Measurements from ENCODE around the gene RNASEL. TPM values are rescaled to one million over a fixed set of nuclear protein-coding genes. Genes with fewer than 3 reads are reported as not detected.

RNASEL gene
- total and polyA plus RNA-seq, 2 donors (not counting 1 experiment from before 2014, with no cell fraction given) = 6.9 to 18.1 TPM

GRCh38 chr1:182610606-182611194 lies 21.6 kb upstream of the RNASEL start:
- Mint-ChIP-seq H3K4me1 (peaks cover 15% of the 10 kb centered on the region), H3K27ac (no peak overlapping the region), H3K27me3 (peaks cover 8% of the 10 kb centered on the region), H3K9me3 (ENCODE audit: insufficient read depth) (no peaks in the 10 kb centered on the region), H3K4me3 (no peak overlapping the region)
- no peak for TF ChIP-seq EZH2 (IDR thresholded peaks at IDR 0.05; ENCODE audit: borderline replicate concordance, insufficient read depth, low read depth, low read length, poor library complexity, severe bottlenecking)
- no peak overlapping the region for H2AFZ ChIP-seq (ENCODE audit: insufficient read depth, low read depth, low read length, poor library complexity, severe bottlenecking)
- H3K4me1 ChIP-seq (ENCODE audit: control insufficient read depth in 2 of 2, insufficient read depth in 2 of 2, low read length in 2 of 2) = peaks cover 19 to 24% of the 10 kb centered on the region in 2 donors
- intact Hi-C loops (cut with micrococcal nuclease) = no loop called here
- H3K79me2 ChIP-seq (ENCODE audit: control insufficient read depth, insufficient read depth, low read length) = no peaks in the 10 kb centered on the region
- no peaks in the 10 kb centered on the region for H4K20me1 ChIP-seq (ENCODE audit: control insufficient read depth, insufficient read depth, low read length, poor library complexity, severe bottlenecking)
- H3K4me2 ChIP-seq (replicated peaks; ENCODE audit: low read depth, low read length, poor library complexity, severe bottlenecking) = no peak overlapping the region
- H3K36me3 ChIP-seq (replicated peaks in 1 of 2; ENCODE audit: control extremely low read depth in 1 of 2, control insufficient read depth in 1 of 2, extremely low read depth in 1 of 2, insufficient read depth in 2 of 2, low read length in 1 of 2) = no peaks in the 10 kb centered on the region
- POLR2A ChIA-PET = no interaction called here
- H3K27ac ChIP-seq (ENCODE audit: low read length in 2 of 2) = no peak overlapping the region
- no peak overlapping the region for H3K4me3 ChIP-seq (ENCODE audit: control extremely low read depth in 1 of 5, extremely low read depth in 1 of 5, insufficient read depth in 1 of 5, low read depth in 2 of 5, low read length in 4 of 5)
- H3K9ac ChIP-seq (ENCODE audit: low read length) = no peak overlapping the region
- no peak for ATAC-seq (ENCODE audit: low read depth)
- 94% methylated on average over 6 of the region's 6 CpGs for WGBS (ENCODE audit: insufficient coverage)
- peaks cover 2 to 38% (median 11%) of the 10 kb centered on the region in 4 experiments for H3K27me3 ChIP-seq (replicated peaks in 1 of 4; ENCODE audit: control extremely low read depth in 1 of 4, control insufficient read depth in 3 of 4, insufficient read depth in 4 of 4, low read length in 3 of 4)
- DNase-seq = no peak
- no peaks in the 10 kb centered on the region for H3K9me3 ChIP-seq (ENCODE audit: control extremely low read depth in 1 of 3, control insufficient read depth in 2 of 3, insufficient read depth in 1 of 3, low read length in 2 of 3)
- CTCF ChIA-PET = no interaction called here

DNA sequence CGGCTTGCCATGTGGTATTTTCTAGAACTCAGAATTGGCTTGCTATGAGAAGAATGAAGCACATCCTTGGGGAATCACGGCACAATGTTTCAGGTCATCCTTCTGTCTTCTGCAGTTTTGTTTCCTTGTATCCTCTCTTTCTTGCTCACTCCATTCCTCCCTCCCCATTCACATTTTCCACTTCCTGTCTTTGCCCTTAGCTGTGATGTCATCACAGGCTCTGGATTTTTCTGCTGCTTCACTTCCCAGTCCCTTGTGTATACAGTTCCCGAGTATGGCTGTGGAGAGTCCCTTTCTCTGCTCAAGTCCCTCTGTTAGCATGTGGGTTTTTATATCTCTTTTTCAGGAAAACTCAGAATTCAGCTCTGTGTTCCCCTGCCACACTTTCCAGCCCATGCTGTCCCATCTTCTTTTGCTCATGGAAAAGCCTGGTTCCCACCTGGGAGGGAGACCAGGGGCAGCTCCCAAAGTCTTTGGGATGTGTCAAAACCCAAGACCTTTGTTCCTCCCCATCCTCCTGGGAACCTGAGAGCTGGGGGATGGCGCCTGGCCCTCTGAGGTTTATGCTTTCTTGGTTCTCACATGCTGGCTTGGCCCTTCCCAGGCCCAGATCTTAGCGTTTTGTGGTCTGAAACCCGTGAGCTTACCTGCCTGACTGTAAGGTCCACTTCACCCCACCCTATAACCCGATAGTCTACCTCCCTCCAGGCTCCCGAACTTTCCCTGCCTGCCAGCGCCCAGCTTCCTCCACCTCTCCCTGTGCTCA lies 20.0 kb upstream of the RNASEL start:
- no peak overlapping the region for H3K4me3 ChIP-seq (ENCODE audit: control extremely low read depth in 1 of 5, extremely low read depth in 1 of 5, insufficient read depth in 1 of 5, low read depth in 2 of 5, low read length in 4 of 5)
- H3K4me1 Mint-ChIP-seq = peaks cover 6% of the 10 kb centered on the region
- no peaks in the 10 kb centered on the region for H3K9me3 Mint-ChIP-seq (ENCODE audit: insufficient read depth)

More for the DNA sequence above, 20.0 kb upstream of the RNASEL start:
- H3K27ac Mint-ChIP-seq = no peak overlapping the region
- Histone ChIP-seq H3K79me2 (ENCODE audit: control insufficient read depth, insufficient read depth, low read length) (no peaks in the 10 kb centered on the region), H3K36me3 (replicated peaks in 1 of 2; ENCODE audit: control extremely low read depth in 1 of 2, control insufficient read depth in 1 of 2, extremely low read depth in 1 of 2, insufficient read depth in 2 of 2, low read length in 1 of 2) (no peaks in the 10 kb centered on the region), H4K20me1 (ENCODE audit: control insufficient read depth, insufficient read depth, low read length, poor library complexity, severe bottlenecking) (no peaks in the 10 kb centered on the region), H3K27ac (ENCODE audit: low read length in 2 of 2) (no peak overlapping the region), H3K4me1 (ENCODE audit: control insufficient read depth in 2 of 2, insufficient read depth in 2 of 2, low read length in 2 of 2) (peaks cover 15 to 16% of the 10 kb centered on the region in 2 donors), H3K4me2 (replicated peaks; ENCODE audit: low read depth, low read length, poor library complexity, severe bottlenecking) (no peak overlapping the region), H3K27me3 (replicated peaks in 1 of 4; ENCODE audit: control extremely low read depth in 1 of 4, control insufficient read depth in 3 of 4, insufficient read depth in 4 of 4, low read length in 3 of 4) (peaks cover 1 to 34% (median 10%) of the 10 kb centered on the region in 4 experiments), H3K9me3 (ENCODE audit: control extremely low read depth in 1 of 3, control insufficient read depth in 2 of 3, insufficient read depth in 1 of 3, low read length in 2 of 3) (no peaks in the 10 kb centered on the region), H3K9ac (ENCODE audit: low read length) (no peak overlapping the region), H2AFZ (ENCODE audit: insufficient read depth, low read depth, low read length, poor library complexity, severe bottlenecking) (no peak overlapping the region)
- ChIA-PET CTCF (interaction anchor here (1.8 to 24.5 kb wide), 3 partner anchors 12 to 177 kb away, joined by 6 to 989 read pairs (median 56); partner anchors contain the start of gene NPL), POLR2A (no interaction called here)
- peaks cover 8% of the 10 kb centered on the region for H3K27me3 Mint-ChIP-seq
- intact Hi-C loops (cut with micrococcal nuclease) = no loop called here
- WGBS (ENCODE audit: insufficient coverage) = 87% methylated on average over 8 of the region's 9 CpGs
- H3K4me3 Mint-ChIP-seq = no peak overlapping the region
- no peak for TF ChIP-seq EZH2 (IDR thresholded peaks at IDR 0.05; ENCODE audit: borderline replicate concordance, insufficient read depth, low read depth, low read length, poor library complexity, severe bottlenecking)
- TF ChIP-seq CTCF (IDR thresholded peaks at IDR 0.05) = no peak
- DNase-seq (no peak), ATAC-seq (ENCODE audit: low read depth) (no peak)

Data from B cell (primary cell).